Measurements from ENCODE around the gene SSBP4.

GRCh38 chr19:18389726-18390064, 29.5 kb upstream of the SSBP4 start:
- TF ChIP-seq EZH2phosphoT487 (IDR thresholded peaks at IDR 0.05; ENCODE audit: borderline replicate concordance) (no peak), POLR2A (IDR thresholded peaks at IDR 0.05; ENCODE audit: borderline replicate concordance, extremely low read depth, insufficient read depth, insufficient read length) (no peak), REST (IDR thresholded peaks at IDR 0.05; ENCODE audit: low read depth) (no peak), CEBPB (IDR thresholded peaks at IDR 0.05; ENCODE audit: low read depth) (no peak), EZH2 (IDR thresholded peaks at IDR 0.05) (no peak), SP1 (IDR thresholded peaks at IDR 0.05; ENCODE audit: low read depth) (no peak; the same call in 1 of the 2 replicates), ZNF274 (IDR thresholded peaks at IDR 0.05; ENCODE audit: low read depth, low read length) (no peak)

Data from HCT116 (cell line).